Panc1 (cell line): ENCODE measurements around the gene ARID5A. TPM values are rescaled to one million over a fixed set of nuclear protein-coding genes. Genes with fewer than 3 reads are reported as not detected.

ENCODE experiments used
- ATAC-seq: fragments of 200-7000 bp; cut with Tn5 transposase; 2 replicates; pipeline ENCODE4 v1.9.1; 2020; ENCODE audit warnings: mild to moderate bottlenecking, moderate library complexity
- BruUV-seq: library from RNA; stranded (reverse); fragments of 400-500 nt; replicated peaks from 2 replicates; lab custom pipeline; 2021; lab: Mats Ljungman, UMichigan
- CTCF ChIA-PET: fragments of 300-600 bp; sonication (Branson Sonifier 250); formaldehyde crosslinking; loops from one replicate; lab custom pipeline; 2022; ENCODE audit warnings: antibody characterized with exemption; lab: Charles Lee
- POLR2A ChIA-PET: fragments of 300-600 bp; sonication (Branson Sonifier 250); formaldehyde crosslinking; loops from one replicate; lab custom pipeline; 2022; ENCODE audit warnings: antibody characterized with exemption; lab: Charles Lee
- DNase-seq: peaks from one replicate; pipeline ENCODE4 v3.0.0-alpha.2; 2010; ENCODE audit warnings: low read depth, low spot score
- H3K27ac ChIP-seq: 2 replicates; pipeline ENCODE4 v1.5.1; 2011; ENCODE audit warnings: mild to moderate bottlenecking, low read length, inconsistent platforms
- H3K27me3 ChIP-seq: fragments of 200-500 bp; sonication (Bioruptor generic); 2 replicates; pipeline ENCODE4 v1.6.0; 2014; ENCODE audit warnings: low read length, inconsistent platforms; ENCODE audit not compliant: control insufficient read depth, insufficient read depth
- H3K36me3 ChIP-seq: fragments of 200-500 bp; sonication (Bioruptor generic); 2 replicates; pipeline ENCODE4 v1.5.1; 2014; ENCODE audit warnings: inconsistent platforms, mild to moderate bottlenecking, low read length, moderate library complexity; ENCODE audit not compliant: control insufficient read depth, insufficient read depth
- H3K4me1 ChIP-seq: 2 replicates; pipeline ENCODE4 v1.5.1; 2011; ENCODE audit warnings: inconsistent platforms, mild to moderate bottlenecking, low read length, moderate library complexity; ENCODE audit not compliant: control insufficient read depth, insufficient read depth
- H3K4me3 ChIP-seq, 2 experiments: 2 replicates each; pipeline ENCODE4 v1.5.1; 2011 to 2012; ENCODE audit warnings: low read depth in 2 of 2, low read length in 2 of 2, mild to moderate bottlenecking in 2 of 2, inconsistent platforms in 1 of 2, moderate library complexity in 1 of 2
- H3K9me3 ChIP-seq: fragments of 200-500 bp; sonication (Bioruptor generic); 2 replicates; pipeline ENCODE4 v1.5.1; 2014; ENCODE audit warnings: low read depth, mild to moderate bottlenecking, inconsistent platforms, low read length, moderate library complexity; ENCODE audit not compliant: control insufficient read depth, insufficient read depth
- CTCF ChIP-seq: fragments of 450-650 bp; IDR thresholded peaks from 2 replicates; pipeline ENCODE4 v1.5.1; 2017; ENCODE audit warnings: mild to moderate bottlenecking
- POLR2AphosphoS5 ChIP-seq: IDR thresholded peaks from 2 replicates; pipeline ENCODE4 v1.6.1; 2012; ENCODE audit warnings: mild to moderate bottlenecking, low read depth, low read length, moderate library complexity
- REST ChIP-seq, 2 experiments: IDR thresholded peaks; 2 replicates each; pipeline ENCODE4 v1.6.1; 2011 to 2012; ENCODE audit warnings: low read depth in 2 of 2, control low read depth in 1 of 2, low read length in 1 of 2, mild to moderate bottlenecking in 1 of 2, moderate library complexity in 1 of 2; ENCODE audit not compliant: insufficient read depth in 1 of 2
- SIN3A ChIP-seq: IDR thresholded peaks from 2 replicates; pipeline ENCODE4 v1.6.1; 2012; ENCODE audit warnings: low read depth, mild to moderate bottlenecking, low read length, moderate library complexity, borderline replicate concordance; ENCODE audit not compliant: insufficient read depth
- TCF7L2 ChIP-seq: IDR thresholded peaks from 2 replicates; pipeline ENCODE4 v1.6.1; 2011; ENCODE audit warnings: mild to moderate bottlenecking, low read depth, low read length, inconsistent platforms
- in situ Hi-C: cut with HindIII; loops from 2 replicates; pipeline ENCODE4 v1.10.0; 2016; ENCODE audit warnings: low sequenced_read_pairs, low pct_unique_long_range_greater_than_20kb
- intact Hi-C: fragments of 100-400 bp; cut with micrococcal nuclease; formaldehyde crosslinking; loops from one replicate; pipeline ENCODE4 v1.10.0; 2022; ENCODE audit not compliant: unreplicated experiment
- total RNA-seq: library from RNA; stranded (reverse); gene quantifications from one replicate; pipeline ENCODE4 v1.2.1, GENCODE V29; 2021; ENCODE audit not compliant: unreplicated experiment

Gene ARID5A
- total RNA-seq, 1 experiment from 2014 or later: 19.3 TPM

GRCh38 chr2:96507957-96508520 lies 28.5 kb upstream of the ARID5A start:
- Histone ChIP-seq H3K9me3 (no peaks in the 10 kb centered on the region), H3K4me1 (peaks cover 51% of the 10 kb centered on the region), H3K27ac (0 out of 2 replicates have a peak overlapping the region, but pooled peaks have one; percentile 82), H3K4me3 (peak overlapping the region; percentile 28 to 53), H3K27me3 (no peaks in the 10 kb centered on the region), H3K36me3 (no peaks in the 10 kb centered on the region)
- intact Hi-C loops (loop anchor here (2.0 to 10.0 kb wide), 2 partner anchors 37 to 143 kb away; no protein-coding TSS in a partner anchor), in situ Hi-C loops (no loop called here)
- BruUV-seq: no TSS peak
- POLR2A ChIA-PET: interaction anchor here (0.6 kb wide), 1 partner anchor 159 kb away, joined by 4 read pairs; no protein-coding TSS in a partner anchor
- peak; percentile 71 for ATAC-seq
- DNase-seq: no peak
- CTCF ChIA-PET: interaction anchor here (3.3 kb wide), 1 partner anchor 100 kb away, joined by 38 read pairs; no protein-coding TSS in a partner anchor
- no peak for TF ChIP-seq POLR2AphosphoS5
- no peak for TF ChIP-seq TCF7L2
- peak; percentile 99 for TF ChIP-seq CTCF

- intact Hi-C loops (loop anchor here (1.0 to 10.0 kb wide), 3 partner anchors 38 to 144 kb away; no protein-coding TSS in a partner anchor), in situ Hi-C loops (no loop called here)
- Histone ChIP-seq H3K4me1 (peaks cover 45% of the 10 kb centered on the region), H3K4me3 (peak overlapping the region in 1 of 2 experiments; percentile 53; a peak in 2 of 4 replicates), H3K27ac (peak overlapping the region; percentile 61), H3K9me3 (no peaks in the 10 kb centered on the region), H3K27me3 (no peaks in the 10 kb centered on the region), H3K36me3 (no peaks in the 10 kb centered on the region)
- ATAC-seq: peak; percentile 10; the same call in 1 of the 2 replicates
- no peak for DNase-seq
- TF ChIP-seq REST (IDR thresholded peaks at IDR 0.05; ENCODE audit: insufficient read depth in 1 of 2, low read depth in 2 of 2, low read length in 1 of 2) (no peak), POLR2AphosphoS5 (no peak), CTCF (no peak), TCF7L2 (no peak), SIN3A (no peak)
- BruUV-seq: no TSS peak
- ChIA-PET CTCF (interaction anchor here (0.7 to 3.3 kb wide), 6 partner anchors 49 to 318 kb away, joined by 3 to 38 read pairs (median 5); no protein-coding TSS in a partner anchor), POLR2A (interaction anchor here (0.5 to 0.6 kb wide), 2 partner anchors 98 to 159 kb away, joined by 3 to 4 read pairs; no protein-coding TSS in a partner anchor)
Observed at GRCh38 chr2:96508521-96509113, 27.9 kb upstream of the ARID5A start.
